H1 (cell line): ENCODE data around the gene LSM5. TPM values are rescaled to one million over a fixed set of nuclear protein-coding genes. Genes with fewer than 3 reads are reported as not detected.
A peak's percentile ranks its signal among the peaks of the same experiment; 100 is the strongest.

ENCODE experiments used
- BACH1 ChIP-seq: IDR thresholded peaks from 2 replicates; pipeline ENCODE4 v1.6.1; 2012; ENCODE audit warnings: low read length, improper control_type of control experiment
- BRCA1 ChIP-seq: IDR thresholded peaks from 2 replicates; pipeline ENCODE4 v1.6.1; 2012; ENCODE audit warnings: low read depth, low read length, improper control_type of control experiment
- CBX5 ChIP-seq: fragments of 300-800, 300-1000 bp; sonication (generic); IDR thresholded peaks from 2 replicates; pipeline ENCODE4 v1.7.1; 2016; ENCODE audit warnings: antibody characterized with exemption, low read length, low read depth
- CHD1 ChIP-seq: IDR thresholded peaks from 2 replicates; pipeline ENCODE4 v1.6.1; 2012; ENCODE audit warnings: low read depth, low read length, improper control_type of control experiment
- CHD2 ChIP-seq: IDR thresholded peaks from 2 replicates; pipeline ENCODE4 v1.6.1; 2012; ENCODE audit warnings: low read length, improper control_type of control experiment
- CREB1 ChIP-seq: IDR thresholded peaks from 2 replicates; pipeline ENCODE4 v1.6.1; 2012; ENCODE audit warnings: inconsistent platforms
- CTBP2 ChIP-seq: IDR thresholded peaks from 2 replicates; pipeline ENCODE4 v1.7.0; 2011; ENCODE audit warnings: borderline replicate concordance, mild to moderate bottlenecking, moderate library complexity, mixed read lengths, low read length; ENCODE audit not compliant: insufficient read depth, insufficient read length
- GABPA ChIP-seq: IDR thresholded peaks from 2 replicates; pipeline ENCODE4 v1.6.1; 2011; ENCODE audit warnings: mild to moderate bottlenecking, low read length, moderate library complexity, borderline replicate concordance; ENCODE audit not compliant: insufficient read depth
- HDAC6 ChIP-seq: IDR thresholded peaks from one replicate; pipeline ENCODE4 v1.7.1; 2012; ENCODE audit warnings: low read depth, mild to moderate bottlenecking, inconsistent platforms, low read length, moderate library complexity
- KDM1A ChIP-seq: fragments of 200-600, 300-600 bp; sonication (generic); IDR thresholded peaks from 2 replicates; pipeline ENCODE4 v1.7.1; 2016; ENCODE audit warnings: mild to moderate bottlenecking, low read length, borderline replicate concordance
- KDM4A ChIP-seq: IDR thresholded peaks from one replicate; pipeline ENCODE4 v1.7.1; 2012; ENCODE audit warnings: low read depth, mild to moderate bottlenecking, moderate library complexity, low read length, inconsistent platforms; ENCODE audit not compliant: severe bottlenecking
- MAFK ChIP-seq: IDR thresholded peaks from 2 replicates; pipeline ENCODE4 v1.6.1; 2012; ENCODE audit warnings: low read depth, mild to moderate bottlenecking, improper control_type of control experiment, low read length
- NANOG ChIP-seq: IDR thresholded peaks from 2 replicates; pipeline ENCODE4 v1.6.1; 2011; ENCODE audit warnings: low read length, low read depth, mild to moderate bottlenecking, inconsistent platforms; ENCODE audit not compliant: insufficient read depth, poor library complexity, severe bottlenecking
- POLR2A ChIP-seq, 2 experiments: IDR thresholded peaks; 1 replicate in 1 of 2; 2 replicates in 1 of 2; pipeline ENCODE4 v1.6.1; 2011; ENCODE audit warnings: low read depth in 2 of 2, low read length in 2 of 2, mild to moderate bottlenecking in 2 of 2; ENCODE audit errors: control extremely low read depth in 1 of 2
- POLR2AphosphoS5 ChIP-seq: IDR thresholded peaks from 2 replicates; pipeline ENCODE4 v1.6.1; 2011; ENCODE audit warnings: low read depth, low read length
- POU5F1 ChIP-seq: IDR thresholded peaks from 2 replicates; pipeline ENCODE4 v1.6.1; 2011; ENCODE audit warnings: low read depth, mild to moderate bottlenecking, low read length, moderate library complexity
- RBBP5 ChIP-seq: IDR thresholded peaks from 2 replicates; pipeline ENCODE4 v1.7.1; 2012; ENCODE audit warnings: low read depth, mild to moderate bottlenecking, inconsistent platforms, low read length, moderate library complexity, borderline replicate concordance
- SP1 ChIP-seq: IDR thresholded peaks from 2 replicates; pipeline ENCODE4 v1.6.1; 2011; ENCODE audit warnings: low read depth, low read length
- SP2 ChIP-seq: IDR thresholded peaks from 2 replicates; pipeline ENCODE4 v1.6.1; 2012; ENCODE audit warnings: mild to moderate bottlenecking, low read length, inconsistent platforms
- SP4 ChIP-seq: IDR thresholded peaks from 2 replicates; pipeline ENCODE4 v1.6.1; 2012; ENCODE audit warnings: low read length, inconsistent platforms
- TAF1 ChIP-seq: IDR thresholded peaks from 2 replicates; pipeline ENCODE4 v1.6.1; 2011; ENCODE audit warnings: mild to moderate bottlenecking, low read depth, low read length
- TAF7 ChIP-seq: optimal IDR thresholded peaks from 2 replicates; pipeline ENCODE3; 2011; ENCODE audit warnings: low read depth, mild to moderate bottlenecking, inconsistent platforms, low read length, moderate library complexity, borderline replicate concordance
- TBP ChIP-seq: IDR thresholded peaks from 2 replicates; pipeline ENCODE4 v1.6.1; 2011; ENCODE audit warnings: low read depth, low read length, improper control_type of control experiment
- polyA plus RNA-seq, 7 experiments: library from polyadenylated mRNA; depleted of rRNA in 3 of 7; stranded (reverse) in 5 of 7; unstranded in 2 of 7; fragments of >200 nt in 5 of 7; fragments of 200-250 nt in 2 of 7; gene quantifications; 1 replicate in 5 of 7; 2 replicates in 1 of 7; 4 replicates in 1 of 7; pipeline versions ENCODE4 v1.2.1 to v1.2.3, GENCODE V29; 2011 to 2013; ENCODE audit warnings: missing spikeins in 2 of 7, mixed read lengths in 2 of 7
- total RNA-seq: library from RNA; stranded (reverse); fragmentation: NEBNext Ultra II Directional; extraction: Animal tissue kit (Norgen Biotek cat#: 25700); gene quantifications from 2 replicates; pipeline ENCODE4 v1.2.1, GENCODE V29; 2021
- TF ChIP-seq, protein P1 (sequence below): IDR thresholded peaks from 2 replicates; pipeline ENCODE4 v1.6.1; 2012; ENCODE audit warnings: inconsistent platforms
- TF ChIP-seq, protein P2 (sequence below): IDR thresholded peaks from 2 replicates; pipeline ENCODE4 v1.6.1; 2011; ENCODE audit warnings: low read length, improper control_type of control experiment

The LSM5 gene
- total and polyA plus RNA-seq, 2 of the 8 experiments (the other 6 are each of a cell fraction or from before 2014, with no cell fraction given), result 58.9 to 103 TPM

DNA sequence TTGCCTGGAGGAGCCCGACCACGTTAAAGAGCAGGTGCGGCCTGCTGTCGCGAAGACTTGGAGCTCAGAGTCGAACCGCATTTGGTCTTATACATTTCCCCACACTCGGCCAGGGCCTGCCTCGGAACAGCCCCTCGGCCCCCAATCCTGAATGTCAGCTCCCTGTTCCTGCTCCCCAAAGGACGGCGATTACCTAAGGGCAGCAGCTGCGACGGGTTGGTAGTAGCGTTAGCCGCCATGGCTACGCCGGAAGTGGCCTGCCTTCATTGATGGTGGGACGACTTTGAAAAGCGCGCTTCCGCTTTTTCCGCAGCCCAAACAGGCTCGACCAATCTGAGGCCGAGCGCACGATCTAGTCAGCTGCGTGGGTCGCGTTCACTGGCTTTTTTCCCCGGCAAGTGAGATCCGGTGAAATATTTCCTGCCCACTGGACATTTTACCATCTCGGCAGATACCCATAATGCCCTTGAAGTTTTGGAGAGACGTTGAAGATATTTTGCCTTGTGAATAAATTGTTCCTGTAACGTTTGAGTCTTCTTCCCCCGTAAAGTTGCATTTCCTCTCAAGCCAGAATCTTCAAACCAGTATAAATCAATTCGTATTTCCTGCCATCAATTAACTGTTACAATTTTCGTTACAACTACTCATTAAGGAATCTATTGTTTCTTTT, at the start of gene LSM5 (continued):
- no peak for TF ChIP-seq CBX5
- TF ChIP-seq TAF1, result peak; percentile 91
- TF ChIP-seq TBP, result peak; percentile 69
- peak; percentile 93 for TF ChIP-seq RBBP5
- TF ChIP-seq GABPA, result peak; percentile 99
- TF ChIP-seq, protein P1, sequence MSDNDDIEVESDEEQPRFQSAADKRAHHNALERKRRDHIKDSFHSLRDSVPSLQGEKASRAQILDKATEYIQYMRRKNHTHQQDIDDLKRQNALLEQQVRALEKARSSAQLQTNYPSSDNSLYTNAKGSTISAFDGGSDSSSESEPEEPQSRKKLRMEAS, result peak; percentile 61; the same call in 1 of the 2 replicates
- TF ChIP-seq POU5F1, result no peak
- TF ChIP-seq POLR2AphosphoS5, result peak; percentile 86
- TF ChIP-seq SP1, result peak; percentile 39; the same call in 1 of the 2 replicates
- TF ChIP-seq KDM1A, result no peak
- no peak for TF ChIP-seq BACH1
- TF ChIP-seq, protein P2, sequence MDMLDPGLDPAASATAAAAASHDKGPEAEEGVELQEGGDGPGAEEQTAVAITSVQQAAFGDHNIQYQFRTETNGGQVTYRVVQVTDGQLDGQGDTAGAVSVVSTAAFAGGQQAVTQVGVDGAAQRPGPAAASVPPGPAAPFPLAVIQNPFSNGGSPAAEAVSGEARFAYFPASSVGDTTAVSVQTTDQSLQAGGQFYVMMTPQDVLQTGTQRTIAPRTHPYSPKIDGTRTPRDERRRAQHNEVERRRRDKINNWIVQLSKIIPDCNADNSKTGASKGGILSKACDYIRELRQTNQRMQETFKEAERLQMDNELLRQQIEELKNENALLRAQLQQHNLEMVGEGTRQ, result no peak
- TF ChIP-seq HDAC6, result no peak
- no peak for TF ChIP-seq NANOG
- TF ChIP-seq KDM4A, result peak; percentile 79
- no peak for TF ChIP-seq CHD1
- no peak for TF ChIP-seq SP2
- no peak for TF ChIP-seq MAFK
- TF ChIP-seq CTBP2, result no peak
- TF ChIP-seq CREB1, result peak; percentile 73
- no peak for TF ChIP-seq BRCA1
- TF ChIP-seq SP4, result no peak
- peak; percentile 79 for TF ChIP-seq TAF7
- peak in 1 of 2 experiments; percentile 79; a peak in 1 of 3 replicates for TF ChIP-seq POLR2A (IDR thresholded peaks at IDR 0.05; ENCODE audit: control extremely low read depth in 1 of 2, low read depth in 2 of 2, low read length in 2 of 2)
- TF ChIP-seq CHD2, result no peak
